Measurements from ENCODE around the gene CAMP.

The CAMP gene

DNA sequence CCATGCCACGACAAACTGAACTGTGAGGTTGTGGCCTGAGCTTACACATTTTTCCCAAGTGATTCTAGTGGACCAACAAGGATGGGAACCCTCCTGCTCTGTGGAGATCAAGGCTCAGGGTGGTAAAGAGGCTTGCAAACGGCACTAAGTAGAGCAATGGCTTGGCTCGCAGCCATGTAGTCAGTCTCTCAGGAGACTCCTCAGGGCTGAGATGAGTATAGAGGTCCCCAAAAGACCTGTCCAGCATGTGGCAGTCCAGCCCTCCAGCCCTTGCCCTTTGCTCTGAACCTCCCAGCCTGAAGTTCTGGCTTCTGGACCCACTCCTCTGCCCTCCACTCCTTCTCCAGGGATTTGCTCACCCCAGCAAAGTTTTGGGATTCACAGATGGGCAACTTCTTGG, 8.3 kb upstream of the CAMP start:
- DNase-seq: no peak

DNA sequence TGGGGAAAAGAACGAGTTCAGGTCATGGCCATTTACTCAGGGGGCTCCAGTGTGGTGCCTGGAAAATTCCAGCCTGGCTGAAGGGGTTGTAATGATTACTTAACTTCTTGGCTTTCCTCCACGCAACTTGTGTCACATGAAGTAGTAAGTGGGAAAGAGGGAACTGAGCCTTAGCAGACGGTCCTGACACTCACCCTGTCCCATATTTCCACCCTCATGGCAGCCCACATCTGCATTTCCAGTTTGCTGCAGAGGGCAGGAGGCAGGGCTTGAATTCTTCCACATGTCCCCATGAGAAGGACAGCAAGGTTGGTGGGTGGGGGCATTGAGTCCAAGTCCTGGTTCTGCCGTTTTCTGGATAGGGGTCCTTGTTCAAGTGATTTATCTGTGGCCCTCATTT, 7.8 kb upstream of the CAMP start:
- DNase-seq: no peak

GRCh38 chr3:48215876-48216275, 7.4 kb upstream of the CAMP start:
- no peak for DNase-seq

DNA sequence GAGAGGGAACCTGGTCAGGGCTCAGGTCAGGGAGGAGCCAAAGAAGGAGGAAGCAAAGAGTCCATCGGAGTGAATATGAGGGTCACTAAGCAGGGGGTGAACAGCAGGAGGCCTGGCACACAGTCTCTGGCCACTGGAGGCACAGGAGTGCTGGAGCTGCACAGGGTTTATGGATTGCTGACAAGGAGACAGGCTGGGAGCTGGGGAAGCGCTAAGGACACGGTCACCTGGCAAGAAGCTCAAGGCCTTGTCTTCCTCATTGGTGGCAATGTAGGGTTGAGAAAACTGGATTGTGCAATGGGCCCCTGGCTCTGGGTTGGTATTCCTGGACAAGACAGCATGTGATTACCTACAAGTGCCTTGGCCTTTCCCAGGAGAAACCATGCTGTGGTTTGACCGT, 5.8 kb upstream of the CAMP start:
- DNase-seq: no peak

DNA sequence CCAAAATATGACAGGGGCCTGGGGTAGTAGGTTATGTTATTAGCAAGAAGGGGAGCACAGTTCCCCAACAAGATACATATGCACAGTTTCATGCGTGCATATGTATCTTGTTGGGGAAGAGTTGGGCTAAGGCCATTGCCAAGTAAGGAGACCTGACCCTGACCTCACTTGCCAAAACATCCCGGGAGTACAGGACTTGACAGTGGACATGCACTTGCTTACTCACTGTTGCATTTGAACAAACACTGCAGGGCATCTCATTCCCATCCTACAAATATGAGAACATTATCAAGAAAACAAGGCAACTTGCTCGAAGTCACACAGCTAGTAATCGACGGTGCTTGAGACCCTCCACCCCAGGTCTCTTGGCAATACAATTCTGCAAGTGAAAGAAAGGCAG, 4.8 kb upstream of the CAMP start:
- no peak for DNase-seq

- no peak for DNase-seq
Measured at GRCh38 chr3:48219543-48219942, 3.8 kb upstream of the CAMP start.

- DNase-seq: no peak
Measured at GRCh38 chr3:48220746-48221145, 2.5 kb upstream of the CAMP start.

DNA sequence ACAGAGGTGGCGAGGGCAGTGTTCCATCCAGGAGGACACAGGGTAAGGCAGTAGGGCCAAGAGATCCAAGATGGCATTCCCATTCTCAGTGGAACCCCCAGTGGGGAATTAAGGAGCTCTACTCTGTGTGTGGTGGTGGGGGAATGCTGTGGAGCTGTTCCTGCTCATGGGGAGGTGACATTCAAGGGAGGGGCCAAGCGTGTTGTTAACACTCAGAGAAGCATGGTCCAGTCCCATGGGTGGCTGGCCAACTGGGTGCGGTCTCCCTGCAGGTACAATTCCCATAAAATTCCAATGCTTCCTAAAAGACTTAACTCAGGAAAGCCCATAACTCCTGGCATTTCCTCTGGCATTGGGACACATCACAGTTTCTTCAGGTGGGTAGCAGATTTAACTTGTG, 2.3 kb downstream of the CAMP start:
- no peak for DNase-seq

DNA sequence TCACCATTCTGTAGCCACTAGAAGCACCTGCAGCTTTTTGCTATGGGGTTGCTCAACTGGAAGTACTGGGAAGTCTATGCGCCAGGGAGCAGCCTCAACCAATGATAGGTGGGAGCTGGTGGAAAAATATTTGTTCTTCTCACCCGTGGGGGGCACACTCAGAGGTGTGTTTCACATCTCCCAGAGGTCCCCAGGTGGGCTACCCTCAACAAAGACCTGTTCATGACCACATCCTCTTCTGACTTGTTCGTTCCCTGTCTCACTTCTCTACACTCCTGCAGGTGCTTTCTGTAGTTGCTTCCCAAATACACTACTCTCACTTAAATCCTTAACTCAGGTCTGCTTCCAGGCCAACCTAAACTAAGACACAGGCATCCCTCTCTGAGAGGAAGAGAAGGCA, 3.6 kb downstream of the CAMP start:
- DNase-seq: no peak

- DNase-seq: no peak
Measured at GRCh38 chr3:48232232-48232631, 8.9 kb downstream of the CAMP start.

GRCh38 chr3:48232734-48233133, 9.4 kb downstream of the CAMP start:
- no peak for DNase-seq

- no peak for DNase-seq
Measured at GRCh38 chr3:48233542-48233941, 10.2 kb downstream of the CAMP start.

- DNase-seq: no peak
Measured at GRCh38 chr3:48236531-48236930, 13.2 kb downstream of the CAMP start.

DNA sequence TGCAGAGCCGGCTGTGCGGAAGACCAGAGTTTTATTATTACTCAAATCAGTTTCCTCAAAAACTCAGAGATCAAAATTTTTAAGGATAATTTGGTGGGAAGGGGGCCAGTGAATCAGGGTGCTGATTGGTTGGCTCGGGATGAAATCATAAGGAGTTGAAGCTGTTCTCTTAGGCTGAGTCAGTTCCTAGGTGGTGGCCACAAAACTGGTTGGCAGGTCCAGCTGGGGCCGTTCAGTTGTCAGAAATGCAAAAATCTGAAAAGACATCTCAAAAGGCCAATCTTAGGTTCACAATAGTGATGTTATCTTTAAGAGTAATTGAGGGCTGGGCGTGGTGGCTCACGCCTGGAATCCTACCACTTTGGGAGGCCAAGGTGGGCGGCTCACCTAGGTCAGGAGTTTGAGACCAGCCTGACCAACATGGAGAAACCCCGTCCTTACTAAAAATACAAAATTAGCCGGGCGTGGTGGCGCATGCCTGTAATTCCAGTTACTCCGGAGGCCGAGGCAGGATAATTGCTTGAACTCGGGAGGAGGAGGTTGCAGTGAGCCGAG, 15.3 kb downstream of the CAMP start:
- no peak for DNase-seq

- no peak for DNase-seq
Measured at GRCh38 chr3:48240000-48240963, 17.0 kb downstream of the CAMP start.

DNA sequence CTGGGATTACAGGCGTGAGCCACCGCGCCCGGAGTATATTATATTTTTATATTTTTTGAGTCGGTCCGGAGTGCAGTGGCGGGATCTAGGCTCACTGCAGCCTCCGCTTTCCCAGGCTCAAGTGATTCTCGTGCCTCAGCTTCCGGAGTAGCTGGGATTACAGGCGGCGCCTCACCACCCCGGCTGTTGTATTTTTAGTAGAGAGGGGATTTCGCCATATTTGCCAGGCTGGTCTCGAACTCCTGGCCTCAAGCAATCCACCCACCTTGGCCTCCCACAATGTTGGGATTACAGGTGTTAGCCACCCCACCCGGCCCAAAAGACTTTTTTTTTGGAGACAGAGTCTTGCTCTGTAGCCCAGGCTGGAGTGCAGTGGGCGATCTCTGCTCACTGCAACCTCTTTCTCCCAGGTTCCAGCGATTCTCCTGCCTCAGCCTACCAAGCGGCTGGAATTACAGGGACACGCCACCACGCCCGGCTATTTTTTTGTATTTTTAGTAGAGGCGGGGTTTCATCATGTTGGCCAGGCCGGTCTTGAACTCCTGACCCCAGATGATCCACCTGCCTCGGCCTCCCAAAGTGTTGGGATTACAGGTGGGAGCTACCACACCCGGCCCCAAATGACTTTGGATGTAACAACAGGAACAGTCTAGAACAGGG, 18.6 kb downstream of the CAMP start:
- DNase-seq: no peak

- DNase-seq: no peak
Measured at GRCh38 chr3:48243886-48244285, 20.6 kb downstream of the CAMP start.

GRCh38 chr3:48244461-48244860, 21.2 kb downstream of the CAMP start:
- DNase-seq: no peak

DNA sequence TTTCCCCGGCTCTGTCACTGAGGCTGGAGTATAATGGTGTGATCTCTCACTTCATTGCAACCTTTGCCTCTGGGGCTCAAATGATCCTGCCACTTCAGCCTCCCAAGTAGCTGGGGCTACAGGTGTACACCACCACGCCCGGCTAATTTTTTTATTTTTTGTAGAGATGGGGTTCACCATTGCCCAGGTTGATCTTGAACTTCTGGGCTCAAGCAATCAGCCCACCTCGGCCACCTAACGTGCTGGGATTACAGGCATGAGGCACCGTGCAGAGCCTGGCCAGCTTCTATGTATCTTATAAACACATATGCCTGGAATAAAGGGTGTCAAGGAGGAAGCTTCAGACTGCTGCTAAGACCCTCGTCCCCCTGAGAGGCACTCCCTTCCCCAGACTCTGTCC, 21.8 kb downstream of the CAMP start:
- DNase-seq: no peak

DNA sequence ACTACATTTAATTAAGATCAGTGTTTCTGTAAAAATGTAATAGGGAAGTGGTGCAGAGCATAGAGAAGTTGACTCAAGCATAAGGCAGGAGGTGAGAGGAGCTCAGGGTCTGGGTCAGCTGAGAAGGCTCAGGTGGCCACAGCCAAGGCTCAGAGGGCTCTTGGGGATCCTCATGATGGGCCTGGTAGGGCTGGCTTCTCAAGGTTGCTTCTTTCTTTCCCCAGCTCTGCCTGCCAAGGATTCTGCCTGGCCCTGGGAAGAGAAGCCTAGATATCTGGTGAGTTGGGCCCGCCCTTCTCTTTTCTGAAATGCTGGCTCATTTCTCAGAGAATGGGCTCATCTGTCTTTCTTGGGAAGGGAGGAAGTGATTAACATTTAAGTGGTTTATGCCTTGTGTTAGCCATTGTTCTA, 24.1 kb downstream of the CAMP start:
- no peak for DNase-seq

DNA sequence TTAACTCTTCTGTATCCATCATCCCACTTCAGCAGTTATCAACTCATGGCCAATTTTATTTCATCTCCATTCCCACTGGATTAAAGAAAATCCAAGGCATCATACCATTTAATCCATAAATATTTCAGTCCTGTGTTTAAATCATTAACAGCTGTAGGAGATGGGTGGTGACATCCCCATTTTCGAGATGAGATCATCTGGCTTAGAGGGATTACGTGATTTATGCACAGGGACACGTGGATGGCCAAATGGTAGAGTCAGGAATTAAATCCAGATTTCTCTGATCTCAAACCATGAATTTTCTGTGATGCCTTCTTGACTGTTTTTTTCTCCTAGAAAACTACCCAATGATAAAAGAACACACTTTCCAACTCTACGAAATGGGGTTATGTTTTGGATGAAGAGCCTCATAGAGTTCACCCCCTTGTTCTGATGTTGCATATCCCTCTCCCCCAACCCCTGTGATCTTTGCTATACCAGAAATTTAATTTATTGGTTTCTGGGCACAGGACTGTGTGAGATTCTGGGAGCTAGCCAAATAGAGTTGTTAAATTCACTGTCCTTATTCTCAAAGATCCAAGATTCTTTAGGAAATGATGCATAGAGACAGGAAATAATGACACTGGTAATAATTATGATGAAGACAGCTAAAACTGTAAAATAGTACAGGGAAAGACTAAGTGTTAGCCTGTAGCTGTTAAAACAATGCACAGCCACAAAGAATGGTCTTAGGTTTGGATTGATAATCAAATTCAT, 25.0 kb downstream of the CAMP start:
- no peak for DNase-seq

- no peak for DNase-seq
Measured at GRCh38 chr3:48256557-48256956, 33.3 kb downstream of the CAMP start.

DNA sequence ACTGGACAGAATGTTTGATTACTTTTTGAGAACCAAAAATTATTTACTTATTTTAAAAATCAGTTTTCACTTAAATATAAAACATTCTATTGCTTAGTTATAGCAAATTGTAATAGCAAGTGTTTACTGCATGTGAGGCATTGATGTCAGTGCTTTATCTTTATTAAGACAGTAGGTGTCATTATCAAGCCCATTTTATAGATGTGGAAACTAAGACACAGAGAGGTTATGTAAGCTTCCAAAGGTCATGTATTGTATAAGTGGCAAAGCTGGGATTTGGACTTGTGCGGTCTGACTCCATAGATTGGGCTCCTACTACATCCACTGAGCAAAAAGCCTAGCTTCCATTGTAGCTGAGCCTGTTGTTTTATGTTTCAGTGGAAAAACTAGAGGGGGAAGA, 35.2 kb downstream of the CAMP start:
- DNase-seq: no peak
